GM23338 (cell line): Measurements from ENCODE around the gene CPSF3.

ENCODE experiments used
- CREB1 ChIP-seq: fragments of 250-450 bp; sonication (Bioruptor Pico); IDR thresholded peaks from 2 replicates; pipeline ENCODE4 v1.5.0; 2020; ENCODE audit warnings: low read depth, mild to moderate bottlenecking, moderate library complexity
- EZH2 ChIP-seq: fragments of 200-600 bp; sonication (generic); IDR thresholded peaks from one replicate; pipeline ENCODE4 v1.8.0; 2017; ENCODE audit warnings: antibody characterized with exemption, mild to moderate bottlenecking, low read depth; ENCODE audit not compliant: unreplicated experiment
- EZH2phosphoT487 ChIP-seq: fragments of 200-600 bp; sonication (generic); IDR thresholded peaks from one replicate; pipeline ENCODE4 v1.8.1; 2018; ENCODE audit warnings: antibody characterized with exemption; ENCODE audit not compliant: unreplicated experiment
- JUNB ChIP-seq: IDR thresholded peaks from one replicate; pipeline ENCODE4 v1.6.1; 2016; ENCODE audit warnings: antibody characterized with exemption; ENCODE audit not compliant: unreplicated experiment
- NANOG ChIP-seq: IDR thresholded peaks from 2 replicates; pipeline ENCODE4 v1.6.1; 2016; ENCODE audit warnings: antibody characterized with exemption, borderline replicate concordance
- POLR2AphosphoS5 ChIP-seq: IDR thresholded peaks from 2 replicates; pipeline ENCODE4 v1.6.1; 2016; ENCODE audit warnings: antibody characterized with exemption, low read depth
- STAT1 ChIP-seq: IDR thresholded peaks from one replicate; pipeline ENCODE4 v1.6.1; 2016; ENCODE audit warnings: antibody characterized with exemption; ENCODE audit not compliant: unreplicated experiment
- ZNF114 ChIP-seq: fragments of 250-450 bp; sonication (Bioruptor Pico); IDR thresholded peaks from 2 replicates; pipeline ENCODE4 v1.5.0; 2020; ENCODE audit warnings: mild to moderate bottlenecking, moderate library complexity
- ZNF331 ChIP-seq: fragments of 250-450 bp; sonication (Bioruptor Pico); IDR thresholded peaks from 2 replicates; pipeline ENCODE4 v1.5.0; 2020; ENCODE audit warnings: low read depth, mild to moderate bottlenecking, moderate library complexity
- TF ChIP-seq, protein P1 (sequence below), 2 experiments: fragments of 200-600 bp in 1 of 2; sonication (generic) in 1 of 2; conservative IDR thresholded peaks; 2 replicates each; pipeline versions ENCODE4 v1.5.1 to v1.6.1; 2016 to 2017; ENCODE audit warnings: antibody characterized with exemption in 2 of 2, low read depth in 2 of 2, mild to moderate bottlenecking in 2 of 2, moderate library complexity in 1 of 2
- TF ChIP-seq, protein P2 (sequence below): IDR thresholded peaks from one replicate; pipeline ENCODE4 v1.6.1; 2018; ENCODE audit warnings: antibody characterized with exemption; ENCODE audit not compliant: unreplicated experiment
- TF ChIP-seq, protein P3 (sequence below): IDR thresholded peaks from 2 replicates; pipeline ENCODE4 v1.6.1; 2016; ENCODE audit warnings: antibody characterized with exemption
- TF ChIP-seq, protein P4 (sequence below): fragments of 250-450 bp; sonication (Bioruptor Pico); IDR thresholded peaks from 2 replicates; pipeline ENCODE4 v1.5.0; 2020; ENCODE audit warnings: mild to moderate bottlenecking, moderate library complexity

DNA sequence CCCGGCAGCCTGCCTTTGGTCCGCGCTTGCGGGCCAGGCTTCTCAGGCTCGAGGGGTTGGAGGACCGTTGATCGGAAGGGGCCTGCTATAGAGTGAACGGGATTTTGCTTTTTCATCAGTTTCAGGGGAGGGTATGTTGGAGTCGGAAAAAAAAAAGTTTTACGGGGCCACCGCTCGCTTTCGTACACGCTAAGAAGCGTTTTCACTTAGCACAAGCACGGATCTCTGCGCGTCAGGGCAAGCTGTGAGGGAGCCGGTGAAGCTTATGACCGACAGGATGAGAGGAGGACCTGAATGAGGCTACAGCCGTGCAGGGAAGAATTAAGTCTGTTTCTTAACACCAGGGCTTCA, 443 bp downstream of the CPSF3 start:
- TF ChIP-seq, protein P1, sequence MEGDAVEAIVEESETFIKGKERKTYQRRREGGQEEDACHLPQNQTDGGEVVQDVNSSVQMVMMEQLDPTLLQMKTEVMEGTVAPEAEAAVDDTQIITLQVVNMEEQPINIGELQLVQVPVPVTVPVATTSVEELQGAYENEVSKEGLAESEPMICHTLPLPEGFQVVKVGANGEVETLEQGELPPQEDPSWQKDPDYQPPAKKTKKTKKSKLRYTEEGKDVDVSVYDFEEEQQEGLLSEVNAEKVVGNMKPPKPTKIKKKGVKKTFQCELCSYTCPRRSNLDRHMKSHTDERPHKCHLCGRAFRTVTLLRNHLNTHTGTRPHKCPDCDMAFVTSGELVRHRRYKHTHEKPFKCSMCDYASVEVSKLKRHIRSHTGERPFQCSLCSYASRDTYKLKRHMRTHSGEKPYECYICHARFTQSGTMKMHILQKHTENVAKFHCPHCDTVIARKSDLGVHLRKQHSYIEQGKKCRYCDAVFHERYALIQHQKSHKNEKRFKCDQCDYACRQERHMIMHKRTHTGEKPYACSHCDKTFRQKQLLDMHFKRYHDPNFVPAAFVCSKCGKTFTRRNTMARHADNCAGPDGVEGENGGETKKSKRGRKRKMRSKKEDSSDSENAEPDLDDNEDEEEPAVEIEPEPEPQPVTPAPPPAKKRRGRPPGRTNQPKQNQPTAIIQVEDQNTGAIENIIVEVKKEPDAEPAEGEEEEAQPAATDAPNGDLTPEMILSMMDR (conservative IDR thresholded peaks at IDR 0.05; ENCODE audit: low read depth in 2 of 2) = no peak
- TF ChIP-seq POLR2AphosphoS5 (no peak), EZH2phosphoT487 (no peak), EZH2 (no peak), CREB1 (CRISPR knock-in tag) (no peak), JUNB (no peak), STAT1 (no peak), NANOG (no peak), ZNF114 (CRISPR knock-in tag) (no peak), ZNF331 (CRISPR knock-in tag) (no peak)
- TF ChIP-seq, protein P2, sequence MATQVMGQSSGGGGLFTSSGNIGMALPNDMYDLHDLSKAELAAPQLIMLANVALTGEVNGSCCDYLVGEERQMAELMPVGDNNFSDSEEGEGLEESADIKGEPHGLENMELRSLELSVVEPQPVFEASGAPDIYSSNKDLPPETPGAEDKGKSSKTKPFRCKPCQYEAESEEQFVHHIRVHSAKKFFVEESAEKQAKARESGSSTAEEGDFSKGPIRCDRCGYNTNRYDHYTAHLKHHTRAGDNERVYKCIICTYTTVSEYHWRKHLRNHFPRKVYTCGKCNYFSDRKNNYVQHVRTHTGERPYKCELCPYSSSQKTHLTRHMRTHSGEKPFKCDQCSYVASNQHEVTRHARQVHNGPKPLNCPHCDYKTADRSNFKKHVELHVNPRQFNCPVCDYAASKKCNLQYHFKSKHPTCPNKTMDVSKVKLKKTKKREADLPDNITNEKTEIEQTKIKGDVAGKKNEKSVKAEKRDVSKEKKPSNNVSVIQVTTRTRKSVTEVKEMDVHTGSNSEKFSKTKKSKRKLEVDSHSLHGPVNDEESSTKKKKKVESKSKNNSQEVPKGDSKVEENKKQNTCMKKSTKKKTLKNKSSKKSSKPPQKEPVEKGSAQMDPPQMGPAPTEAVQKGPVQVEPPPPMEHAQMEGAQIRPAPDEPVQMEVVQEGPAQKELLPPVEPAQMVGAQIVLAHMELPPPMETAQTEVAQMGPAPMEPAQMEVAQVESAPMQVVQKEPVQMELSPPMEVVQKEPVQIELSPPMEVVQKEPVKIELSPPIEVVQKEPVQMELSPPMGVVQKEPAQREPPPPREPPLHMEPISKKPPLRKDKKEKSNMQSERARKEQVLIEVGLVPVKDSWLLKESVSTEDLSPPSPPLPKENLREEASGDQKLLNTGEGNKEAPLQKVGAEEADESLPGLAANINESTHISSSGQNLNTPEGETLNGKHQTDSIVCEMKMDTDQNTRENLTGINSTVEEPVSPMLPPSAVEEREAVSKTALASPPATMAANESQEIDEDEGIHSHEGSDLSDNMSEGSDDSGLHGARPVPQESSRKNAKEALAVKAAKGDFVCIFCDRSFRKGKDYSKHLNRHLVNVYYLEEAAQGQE = no peak
- TF ChIP-seq, protein P3, sequence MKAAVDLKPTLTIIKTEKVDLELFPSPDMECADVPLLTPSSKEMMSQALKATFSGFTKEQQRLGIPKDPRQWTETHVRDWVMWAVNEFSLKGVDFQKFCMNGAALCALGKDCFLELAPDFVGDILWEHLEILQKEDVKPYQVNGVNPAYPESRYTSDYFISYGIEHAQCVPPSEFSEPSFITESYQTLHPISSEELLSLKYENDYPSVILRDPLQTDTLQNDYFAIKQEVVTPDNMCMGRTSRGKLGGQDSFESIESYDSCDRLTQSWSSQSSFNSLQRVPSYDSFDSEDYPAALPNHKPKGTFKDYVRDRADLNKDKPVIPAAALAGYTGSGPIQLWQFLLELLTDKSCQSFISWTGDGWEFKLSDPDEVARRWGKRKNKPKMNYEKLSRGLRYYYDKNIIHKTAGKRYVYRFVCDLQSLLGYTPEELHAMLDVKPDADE = no peak
- TF ChIP-seq, protein P4, sequence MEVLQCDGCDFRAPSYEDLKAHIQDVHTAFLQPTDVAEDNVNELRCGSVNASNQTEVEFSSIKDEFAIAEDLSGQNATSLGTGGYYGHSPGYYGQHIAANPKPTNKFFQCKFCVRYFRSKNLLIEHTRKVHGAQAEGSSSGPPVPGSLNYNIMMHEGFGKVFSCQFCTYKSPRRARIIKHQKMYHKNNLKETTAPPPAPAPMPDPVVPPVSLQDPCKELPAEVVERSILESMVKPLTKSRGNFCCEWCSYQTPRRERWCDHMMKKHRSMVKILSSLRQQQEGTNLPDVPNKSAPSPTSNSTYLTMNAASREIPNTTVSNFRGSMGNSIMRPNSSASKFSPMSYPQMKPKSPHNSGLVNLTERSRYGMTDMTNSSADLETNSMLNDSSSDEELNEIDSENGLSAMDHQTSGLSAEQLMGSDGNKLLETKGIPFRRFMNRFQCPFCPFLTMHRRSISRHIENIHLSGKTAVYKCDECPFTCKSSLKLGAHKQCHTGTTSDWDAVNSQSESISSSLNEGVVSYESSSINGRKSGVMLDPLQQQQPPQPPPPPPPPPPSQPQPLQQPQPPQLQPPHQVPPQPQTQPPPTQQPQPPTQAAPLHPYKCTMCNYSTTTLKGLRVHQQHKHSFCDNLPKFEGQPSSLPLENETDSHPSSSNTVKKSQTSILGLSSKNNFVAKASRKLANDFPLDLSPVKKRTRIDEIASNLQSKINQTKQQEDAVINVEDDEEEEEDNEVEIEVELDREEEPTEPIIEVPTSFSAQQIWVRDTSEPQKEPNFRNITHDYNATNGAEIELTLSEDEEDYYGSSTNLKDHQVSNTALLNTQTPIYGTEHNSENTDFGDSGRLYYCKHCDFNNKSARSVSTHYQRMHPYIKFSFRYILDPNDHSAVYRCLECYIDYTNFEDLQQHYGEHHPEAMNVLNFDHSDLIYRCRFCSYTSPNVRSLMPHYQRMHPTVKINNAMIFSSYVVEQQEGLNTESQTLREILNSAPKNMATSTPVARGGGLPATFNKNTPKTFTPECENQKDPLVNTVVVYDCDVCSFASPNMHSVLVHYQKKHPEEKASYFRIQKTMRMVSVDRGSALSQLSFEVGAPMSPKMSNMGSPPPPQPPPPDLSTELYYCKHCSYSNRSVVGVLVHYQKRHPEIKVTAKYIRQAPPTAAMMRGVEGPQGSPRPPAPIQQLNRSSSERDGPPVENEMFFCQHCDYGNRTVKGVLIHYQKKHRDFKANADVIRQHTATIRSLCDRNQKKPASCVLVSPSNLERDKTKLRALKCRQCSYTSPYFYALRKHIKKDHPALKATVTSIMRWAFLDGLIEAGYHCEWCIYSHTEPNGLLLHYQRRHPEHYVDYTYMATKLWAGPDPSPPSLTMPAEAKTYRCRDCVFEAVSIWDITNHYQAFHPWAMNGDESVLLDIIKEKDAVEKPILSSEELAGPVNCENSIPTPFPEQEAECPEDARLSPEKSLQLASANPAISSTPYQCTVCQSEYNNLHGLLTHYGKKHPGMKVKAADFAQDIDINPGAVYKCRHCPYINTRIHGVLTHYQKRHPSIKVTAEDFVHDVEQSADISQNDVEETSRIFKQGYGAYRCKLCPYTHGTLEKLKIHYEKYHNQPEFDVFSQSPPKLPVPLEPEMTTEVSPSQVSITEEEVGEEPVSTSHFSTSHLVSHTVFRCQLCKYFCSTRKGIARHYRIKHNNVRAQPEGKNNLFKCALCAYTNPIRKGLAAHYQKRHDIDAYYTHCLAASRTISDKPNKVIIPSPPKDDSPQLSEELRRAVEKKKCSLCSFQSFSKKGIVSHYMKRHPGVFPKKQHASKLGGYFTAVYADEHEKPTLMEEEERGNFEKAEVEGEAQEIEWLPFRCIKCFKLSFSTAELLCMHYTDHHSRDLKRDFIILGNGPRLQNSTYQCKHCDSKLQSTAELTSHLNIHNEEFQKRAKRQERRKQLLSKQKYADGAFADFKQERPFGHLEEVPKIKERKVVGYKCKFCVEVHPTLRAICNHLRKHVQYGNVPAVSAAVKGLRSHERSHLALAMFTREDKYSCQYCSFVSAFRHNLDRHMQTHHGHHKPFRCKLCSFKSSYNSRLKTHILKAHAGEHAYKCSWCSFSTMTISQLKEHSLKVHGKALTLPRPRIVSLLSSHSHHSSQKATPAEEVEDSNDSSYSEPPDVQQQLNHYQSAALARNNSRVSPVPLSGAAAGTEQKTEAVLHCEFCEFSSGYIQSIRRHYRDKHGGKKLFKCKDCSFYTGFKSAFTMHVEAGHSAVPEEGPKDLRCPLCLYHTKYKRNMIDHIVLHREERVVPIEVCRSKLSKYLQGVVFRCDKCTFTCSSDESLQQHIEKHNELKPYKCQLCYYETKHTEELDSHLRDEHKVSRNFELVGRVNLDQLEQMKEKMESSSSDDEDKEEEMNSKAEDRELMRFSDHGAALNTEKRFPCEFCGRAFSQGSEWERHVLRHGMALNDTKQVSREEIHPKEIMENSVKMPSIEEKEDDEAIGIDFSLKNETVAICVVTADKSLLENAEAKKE (CRISPR knock-in tag) = no peak
